Bronchial epithelial cell (primary cell): ENCODE results near the gene PRTFDC1. TPM values are rescaled to one million over a fixed set of nuclear protein-coding genes. Genes with fewer than 3 reads are reported as not detected.
A peak's percentile ranks its signal among the peaks of the same experiment; 100 is the strongest.
"Not testable (repeated sequence)": the region's sequence is repeated elsewhere in the genome, so short reads cannot be mapped to it uniquely, and the experiment has no call there.

Source experiments
- DNase-seq: peaks from one replicate; pipeline ENCODE4 v3.0.0-alpha.2; 2010; ENCODE audit warnings: low read depth
- FAIRE-seq: peaks from 2 replicates; lab custom pipeline; 2011; peaks lifted over from hg19 to GRCh38; lab: Jason Lieb, UNC
- H3K27me3 ChIP-seq: 2 replicates; pipeline ENCODE4 v1.5.1; 2011; ENCODE audit warnings: low read length; ENCODE audit not compliant: control insufficient read depth, insufficient read depth
- H3K36me3 ChIP-seq: 2 replicates; pipeline ENCODE4 v1.5.1; 2011; ENCODE audit warnings: low read length; ENCODE audit not compliant: control insufficient read depth, insufficient read depth
- H3K4me3 ChIP-seq: 2 replicates; pipeline ENCODE4 v1.5.1; 2011; ENCODE audit warnings: mild to moderate bottlenecking, low read depth, low read length, control low read depth
- CTCF ChIP-seq: IDR thresholded peaks from 2 replicates; pipeline ENCODE4 v1.5.1; 2011; ENCODE audit warnings: mild to moderate bottlenecking, moderate library complexity, low read length, control low read depth, inconsistent platforms; ENCODE audit not compliant: insufficient read depth, severe bottlenecking
- total RNA-seq: library from RNA; depleted of rRNA; stranded (reverse); fragments of >200 nt; gene quantifications from 2 replicates; pipeline ENCODE4 v1.2.1, GENCODE V29; 2014

The PRTFDC1 gene
- total RNA-seq, 1 donor from 2014 or later, result 5.5 TPM

GRCh38 chr10:24973163-24973562, 20.8 kb upstream of the PRTFDC1 start:
- Histone ChIP-seq H3K36me3 (no peaks in the 10 kb centered on the region), H3K4me3 (no peak overlapping the region), H3K27me3 (no peaks in the 10 kb centered on the region)
- peak; percentile 47 for FAIRE-seq
- no peak for TF ChIP-seq CTCF
- no peak for DNase-seq

- H3K27me3 ChIP-seq, result no peaks in the 10 kb centered on the region
- H3K4me3 ChIP-seq, result no peak overlapping the region
- FAIRE-seq (no peak), DNase-seq (no peak)
- no peaks in the 10 kb centered on the region for H3K36me3 ChIP-seq
- no peak for TF ChIP-seq CTCF
Observed at GRCh38 chr10:24971374-24971773, 19.0 kb upstream of the PRTFDC1 start.

GRCh38 chr10:24969841-24970281, 17.5 kb upstream of the PRTFDC1 start:
- H3K27me3 ChIP-seq, result no peaks in the 10 kb centered on the region
- no peak for FAIRE-seq
- H3K4me3 ChIP-seq, result no peak overlapping the region
- no peak for DNase-seq
- no peaks in the 10 kb centered on the region for H3K36me3 ChIP-seq
- TF ChIP-seq CTCF, result no peak

GRCh38 chr10:24968951-24969350, 16.5 kb upstream of the PRTFDC1 start:
- not testable (repeated sequence) for FAIRE-seq, H3K36me3 ChIP-seq, DNase-seq, H3K27me3 ChIP-seq, H3K4me3 ChIP-seq

GRCh38 chr10:24968349-24968748, 15.9 kb upstream of the PRTFDC1 start:
- no peak for DNase-seq
- TF ChIP-seq CTCF, result no peak
- Histone ChIP-seq H3K27me3 (no peaks in the 10 kb centered on the region), H3K36me3 (no peaks in the 10 kb centered on the region), H3K4me3 (no peak overlapping the region)
- no peak for FAIRE-seq

- TF ChIP-seq CTCF, result no peak
- no peak for FAIRE-seq
- Histone ChIP-seq H3K4me3 (no peak overlapping the region), H3K36me3 (no peaks in the 10 kb centered on the region), H3K27me3 (no peaks in the 10 kb centered on the region)
- no peak for DNase-seq
Observed at GRCh38 chr10:24966962-24967481, 14.6 kb upstream of the PRTFDC1 start.
